SK-N-SH (cell line): Measurements from ENCODE around the gene IL18RAP. TPM values are rescaled to one million over a fixed set of nuclear protein-coding genes. Genes with fewer than 3 reads are reported as not detected.

Source experiments
- CTCF ChIA-PET: fragments of 300-600, 350-600 bp; formaldehyde crosslinking; extraction: SDS; loops from one replicate; lab custom pipeline; 2021; lab: Yijun Ruan, JAX
- POLR2A ChIA-PET: fragments of 350-600 bp; sonication (Branson Sonifier 250); formaldehyde crosslinking; extraction: SDS; loops from one replicate; lab custom pipeline; 2020; ENCODE audit warnings: antibody characterized with exemption, inconsistent platforms; lab: Yijun Ruan, JAX
- DNase-seq: peaks from one replicate; pipeline ENCODE4 v3.0.0; 2012
- H2AFZ ChIP-seq: fragments of 200-600 bp; sonication (generic); 2 replicates; pipeline ENCODE4 v1.8.1; 2016; ENCODE audit warnings: antibody characterized with exemption, mild to moderate bottlenecking, low read depth
- H3F3A ChIP-seq: fragments of 200-600 bp; sonication (generic); replicated peaks from 2 replicates; pipeline ENCODE3; 2016; ENCODE audit warnings: antibody characterized with exemption, mild to moderate bottlenecking; ENCODE audit not compliant: insufficient read depth
- H3K27ac ChIP-seq, 2 experiments: fragments of 200-500 bp in 1 of 2; fragments of 200-600 bp in 1 of 2; sonication (Bioruptor generic) in 1 of 2; sonication (generic), shearing (Covaris generic) in 1 of 2; 2 replicates each; pipeline versions ENCODE4 v1.5.1 to v1.6.1; 2014 to 2016; ENCODE audit warnings: low read depth in 2 of 2, inconsistent platforms in 1 of 2, low read length in 1 of 2, mild to moderate bottlenecking in 1 of 2, mixed read lengths in 1 of 2
- H3K27me3 ChIP-seq: fragments of 200-600 bp; sonication (generic), shearing (Covaris generic); 2 replicates; pipeline ENCODE4 v1.6.1; 2016; ENCODE audit warnings: mixed run types; ENCODE audit not compliant: insufficient read depth
- H3K36me3 ChIP-seq, 2 experiments: fragments of 200-500 bp in 1 of 2; fragments of 200-600 bp in 1 of 2; sonication (Bioruptor generic) in 1 of 2; sonication (generic) in 1 of 2; replicated peaks in 1 of 2; 2 replicates each; pipeline versions ENCODE3 to v1.5.1; 2014 to 2016; ENCODE audit warnings: low read length in 1 of 2, mild to moderate bottlenecking in 1 of 2; ENCODE audit not compliant: insufficient read depth in 2 of 2, control insufficient read depth in 1 of 2
- H3K4me1 ChIP-seq, 2 experiments: fragments of 200-500 bp in 1 of 2; fragments of 200-600 bp in 1 of 2; sonication (Bioruptor generic) in 1 of 2; sonication (generic), shearing (Covaris generic) in 1 of 2; 2 replicates each; pipeline versions ENCODE4 v1.5.1 to v1.6.1; 2014 to 2016; ENCODE audit warnings: low read depth in 1 of 2, low read length in 1 of 2, mixed run types in 1 of 2; ENCODE audit not compliant: insufficient read depth in 2 of 2, control insufficient read depth in 1 of 2
- H3K4me2 ChIP-seq: fragments of 200-600 bp; sonication (generic), shearing (Covaris generic); 2 replicates; pipeline ENCODE4 v1.6.1; 2017; ENCODE audit warnings: mixed run types
- H3K4me3 ChIP-seq, 2 experiments: fragments of 200-500 bp in 1 of 2; fragments of 200-600 bp in 1 of 2; sonication (Bioruptor generic) in 1 of 2; sonication (generic), shearing (Covaris generic) in 1 of 2; 2 replicates each; pipeline versions ENCODE4 v1.5.1 to v1.8.1; 2014 to 2016; ENCODE audit warnings: low read depth in 2 of 2, inconsistent platforms in 1 of 2, low read length in 1 of 2, mild to moderate bottlenecking in 1 of 2, mixed read lengths in 1 of 2, moderate library complexity in 1 of 2
- H3K79me2 ChIP-seq: fragments of 200-600 bp; sonication (generic); 2 replicates; pipeline ENCODE4 v1.8.1; 2017; ENCODE audit warnings: mild to moderate bottlenecking; ENCODE audit not compliant: insufficient read depth
- H3K9ac ChIP-seq: fragments of 200-600 bp; sonication (generic); 2 replicates; pipeline ENCODE4 v1.6.1; 2017; ENCODE audit warnings: mixed run types
- H3K9me2 ChIP-seq: fragments of 200-600 bp; sonication (generic); 2 replicates; pipeline ENCODE4 v1.6.1; 2017; ENCODE audit warnings: mixed run types
- H3K9me3 ChIP-seq: fragments of 200-600 bp; sonication (generic); 2 replicates; pipeline ENCODE4 v1.6.1; 2017; ENCODE audit warnings: mixed run types, mild to moderate bottlenecking, moderate library complexity
- H4K20me1 ChIP-seq: fragments of 200-600 bp; sonication (generic); 2 replicates; pipeline ENCODE4 v1.6.1; 2017; ENCODE audit warnings: mild to moderate bottlenecking, mixed run types; ENCODE audit not compliant: insufficient read depth
- CTCF ChIP-seq: fragments of 200-600 bp; sonication (generic); IDR thresholded peaks from 2 replicates; pipeline ENCODE4 v1.6.1; 2017; ENCODE audit warnings: antibody characterized with exemption, mild to moderate bottlenecking, moderate library complexity
- EP300 ChIP-seq, 2 experiments: IDR thresholded peaks; 2 replicates each; pipeline versions ENCODE4 v1.4.0 to v1.6.1; 2012; ENCODE audit warnings: borderline replicate concordance in 1 of 2, low read depth in 1 of 2, low read length in 1 of 2
- EZH2phosphoT487 ChIP-seq: fragments of 200-600 bp; sonication (generic); IDR thresholded peaks from 2 replicates; pipeline ENCODE4 v1.6.1; 2017; ENCODE audit warnings: low read depth, mixed run types, mild to moderate bottlenecking, antibody characterized with exemption, moderate library complexity, borderline replicate concordance
- FOXM1 ChIP-seq: IDR thresholded peaks from 2 replicates; pipeline ENCODE4 v1.4.0; 2012; ENCODE audit warnings: low read depth, mild to moderate bottlenecking
- GABPA ChIP-seq: IDR thresholded peaks from 2 replicates; pipeline ENCODE4 v1.4.0; 2012; ENCODE audit warnings: low read depth, mild to moderate bottlenecking
- GATA2 ChIP-seq: sonication (generic); formaldehyde crosslinking; IDR thresholded peaks from 2 replicates; pipeline ENCODE4 v1.5.0; 2020; ENCODE audit warnings: mild to moderate bottlenecking, missing genetic modification reagents
- IRF3 ChIP-seq: fragments of 150-350 bp; IDR thresholded peaks from 2 replicates; pipeline ENCODE4 v1.6.1; 2016; ENCODE audit warnings: mild to moderate bottlenecking, low read depth, low read length
- NRF1 ChIP-seq: IDR thresholded peaks from 2 replicates; pipeline ENCODE4 v1.6.1; 2012; ENCODE audit warnings: low read depth, mild to moderate bottlenecking, low read length
- POLR2AphosphoS5 ChIP-seq: IDR thresholded peaks from 2 replicates; pipeline ENCODE4 v1.6.1; 2012; ENCODE audit warnings: low read depth, low read length
- RAD21 ChIP-seq: IDR thresholded peaks from 2 replicates; pipeline ENCODE4 v1.6.1; 2012; ENCODE audit warnings: mild to moderate bottlenecking, low read length
- REST ChIP-seq: IDR thresholded peaks from 2 replicates; pipeline ENCODE4 v1.6.1; 2012; ENCODE audit warnings: mild to moderate bottlenecking, low read depth, low read length, moderate library complexity
- RXRA ChIP-seq: IDR thresholded peaks from 2 replicates; pipeline ENCODE4 v1.4.0; 2012; ENCODE audit warnings: low read depth, mild to moderate bottlenecking, borderline replicate concordance
- SMC3 ChIP-seq: IDR thresholded peaks from 2 replicates; pipeline ENCODE4 v1.6.1; 2012; ENCODE audit warnings: low read depth, low read length, improper control_type of control experiment
- YY1 ChIP-seq: IDR thresholded peaks from 2 replicates; pipeline ENCODE4 v1.4.0; 2012; ENCODE audit warnings: low read depth, mild to moderate bottlenecking
- WGBS: methylation state at CpG from one replicate; pipeline ENCODE4 v1.1.6; 2017; ENCODE audit warnings: low lambda C conversion rate; 5-methylcytosine and 5-hydroxymethylcytosine counted together
- polyA plus RNA-seq, 3 experiments: library from polyadenylated mRNA; depleted of rRNA; stranded (reverse); fragments of >200 nt; gene quantifications; 2 replicates each; pipeline ENCODE4 v1.2.3, GENCODE V29; 2012

Gene IL18RAP
- polyA plus RNA-seq, 1 of the 3 experiments (the other 2 are of a cell fraction) = not detected

DNA sequence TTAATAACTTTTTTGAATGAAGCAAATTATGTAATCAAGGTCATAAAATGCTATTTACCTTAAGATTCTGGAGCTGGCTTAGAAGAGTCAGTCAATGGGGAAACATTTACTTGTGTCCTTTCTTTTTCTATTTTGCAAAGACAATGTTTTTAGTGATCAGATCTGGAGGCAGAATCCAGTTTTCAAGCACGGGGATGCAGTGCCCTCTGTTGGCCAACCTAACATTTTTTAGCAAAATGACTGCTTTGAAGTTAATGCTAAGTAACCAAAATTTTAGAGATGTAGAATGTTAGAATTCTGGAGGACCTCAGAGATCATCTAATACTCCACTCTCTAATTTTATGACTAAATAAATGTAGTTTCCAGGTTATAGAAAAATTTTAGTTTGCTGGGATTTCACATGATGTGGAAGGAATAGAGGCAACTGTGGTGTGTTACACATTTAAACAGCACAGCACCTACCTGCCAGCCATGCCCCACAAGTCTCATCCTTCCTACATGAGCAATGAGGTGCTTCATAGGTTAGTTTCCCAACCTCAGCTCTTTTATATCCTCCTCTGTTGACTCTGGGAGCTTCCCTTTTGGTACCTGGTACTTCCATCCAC is 26.5 kb downstream of the IL18RAP start:
- 3% methylated on average over 1 of the region's 1 CpG for WGBS
- Histone ChIP-seq H4K20me1 (no peaks in the 10 kb centered on the region), H3K9me3 (no peaks in the 10 kb centered on the region), H3K4me2 (no peak overlapping the region), H2AFZ (no peak overlapping the region), H3K4me3 (no peak overlapping the region; a peak in 1 of 4 replicates), H3K27me3 (peaks cover 40% of the 10 kb centered on the region; the same call in 1 of the 2 replicates), H3K9me2 (no peaks in the 10 kb centered on the region), H3K4me1 (no peaks in the 10 kb centered on the region), H3K27ac (no peak overlapping the region), H3F3A (no peaks in the 10 kb centered on the region), H3K9ac (no peak overlapping the region), H3K36me3 (no peaks in the 10 kb centered on the region), H3K79me2 (no peaks in the 10 kb centered on the region)
- TF ChIP-seq CTCF = peak; percentile 83
- TF ChIP-seq REST = no peak
- TF ChIP-seq GATA2 (CRISPR knock-in tag) = no peak
- TF ChIP-seq GABPA = no peak
- TF ChIP-seq YY1 = no peak
- TF ChIP-seq SMC3 = peak; percentile 30; the same call in 1 of the 2 replicates
- no peak for TF ChIP-seq POLR2AphosphoS5
- TF ChIP-seq RAD21 = peak; percentile 69
- no peak for TF ChIP-seq FOXM1
- TF ChIP-seq EP300 (IDR thresholded peaks at IDR 0.05; ENCODE audit: borderline replicate concordance in 1 of 2, low read depth in 1 of 2, low read length in 1 of 2) = no peak
- no peak for TF ChIP-seq NRF1
- no peak for TF ChIP-seq EZH2phosphoT487
- TF ChIP-seq RXRA = no peak
- no peak for TF ChIP-seq IRF3
- peak; percentile 23 for DNase-seq
- CTCF ChIA-PET = interaction anchor here (0.7 to 1.3 kb wide), 3 partner anchors 11 to 17 kb away, joined by 3 read pairs; no protein-coding TSS in a partner anchor
- POLR2A ChIA-PET = no interaction called here
